Stimulated activated CD4-positive, alpha-beta T cell treated with anti-CD3 and anti-CD28 coated beads, Interleukin-12 subunit alpha, Interleukin-12 subunit beta, amount 100 ng/mL, for 4 hours (primary cell): Measurements from ENCODE around the gene ATRIP.
"Not testable (repeated sequence)": the region's sequence is repeated elsewhere in the genome, so short reads cannot be mapped to it uniquely, and the experiment has no call there.

Experiments
- DNase-seq: peaks from one replicate; pipeline ENCODE4 v3.0.0-alpha.2; 2020

The ATRIP gene

GRCh38 chr3:48470286-48470685 lies 23.7 kb downstream of the ATRIP start:
- DNase-seq = no peak

- DNase-seq = no peak
These were observed 26.1 kb downstream of the ATRIP start for GRCh38 chr3:48472673-48472922.

GRCh38 chr3:48472923-48473616 lies 26.5 kb downstream of the ATRIP start:
- DNase-seq = peak; percentile 92

GRCh38 chr3:48473617-48473952 lies 27.0 kb downstream of the ATRIP start:
- DNase-seq = no peak

- not testable (repeated sequence) for DNase-seq
These were observed 27.5 kb downstream of the ATRIP start for GRCh38 chr3:48474031-48474430.

GRCh38 chr3:48474619-48475018 lies 28.1 kb downstream of the ATRIP start:
- no peak for DNase-seq

- no peak for DNase-seq
These were observed 28.7 kb downstream of the ATRIP start for GRCh38 chr3:48475188-48475587.

- DNase-seq = no peak
These were observed 30.0 kb downstream of the ATRIP start for GRCh38 chr3:48476426-48477053.

- DNase-seq = no peak
These were observed 31.5 kb downstream of the ATRIP start for GRCh38 chr3:48477959-48478520.

GRCh38 chr3:48478626-48479555 lies 32.4 kb downstream of the ATRIP start:
- DNase-seq = no peak

- DNase-seq = not testable (repeated sequence)
These were observed 34.4 kb downstream of the ATRIP start for GRCh38 chr3:48480891-48481290.

- not testable (repeated sequence) for DNase-seq
These were observed 36.3 kb downstream of the ATRIP start for GRCh38 chr3:48482822-48483221.

GRCh38 chr3:48486952-48487351 lies 40.4 kb downstream of the ATRIP start:
- no peak for DNase-seq

GRCh38 chr3:48492461-48493202 lies 46.1 kb downstream of the ATRIP start:
- DNase-seq = no peak

GRCh38 chr3:48493203-48493501 lies 46.6 kb downstream of the ATRIP start:
- DNase-seq = no peak

- DNase-seq = no peak
These were observed 54.1 kb downstream of the ATRIP start for GRCh38 chr3:48500656-48501055.

GRCh38 chr3:48501196-48501595 lies 54.7 kb downstream of the ATRIP start:
- DNase-seq = no peak

GRCh38 chr3:48502121-48502520 lies 55.6 kb downstream of the ATRIP start:
- DNase-seq = no peak

GRCh38 chr3:48502728-48503168 lies 56.2 kb downstream of the ATRIP start:
- no peak for DNase-seq

- DNase-seq = no peak
These were observed 57.0 kb downstream of the ATRIP start for GRCh38 chr3:48503401-48504050.

- peak; percentile 62 for DNase-seq
These were observed 57.8 kb downstream of the ATRIP start, which contains the start of gene SHISA5 for GRCh38 chr3:48504051-48504946. Gene SHISA5 (minus strand): TSS chr3:48504174. CDS start chr3:48504094, 80 bp downstream.
